Inflammatory macrophage (primary cell): ENCODE data around the gene MGME1.

Experiments
- DNase-seq, 2 donors: peaks; one replicate each; pipeline ENCODE4 v3.0.0-alpha.2; 2020 to 2022

MGME1 gene

DNA sequence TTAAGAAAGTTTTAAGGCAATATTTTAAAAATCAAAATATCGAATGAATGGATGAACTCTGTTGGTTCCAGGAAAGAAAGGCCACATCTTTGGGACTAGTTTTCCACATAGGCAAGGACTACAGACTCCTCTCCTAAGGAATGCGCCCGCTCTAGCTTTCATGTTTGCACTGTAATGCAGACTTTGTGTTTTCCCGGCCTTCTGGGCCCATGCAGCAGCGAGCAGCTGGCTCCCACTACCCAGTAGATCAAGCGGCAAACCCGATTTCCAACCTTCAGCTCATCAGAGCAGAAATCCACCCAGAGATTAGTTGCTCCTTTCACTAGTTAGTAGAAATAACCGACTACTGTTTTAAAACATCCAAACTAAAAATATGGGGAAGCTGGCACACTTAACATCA lies 61.2 kb downstream of the MGME1 start:
- no peak for DNase-seq

DNA sequence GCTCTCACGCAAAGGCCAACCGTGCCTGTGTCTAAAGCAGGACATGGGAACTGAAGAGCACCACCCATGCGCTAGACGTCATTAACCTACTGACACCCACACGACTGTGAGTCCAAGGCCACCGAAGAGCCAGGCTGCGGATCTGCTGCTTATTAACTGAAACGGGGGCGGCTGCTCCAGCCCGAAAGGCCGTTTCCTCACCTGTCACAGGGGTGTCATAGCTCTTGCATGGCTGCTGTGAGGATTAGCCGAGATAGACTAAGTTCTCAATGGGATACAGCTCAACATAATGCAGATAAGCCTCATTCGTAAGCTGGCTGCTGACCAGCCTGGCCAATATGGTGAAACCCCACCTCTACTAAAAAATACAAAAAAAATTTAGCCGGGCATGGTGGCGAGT lies 62.2 kb downstream of the MGME1 start:
- DNase-seq, result no peak

DNA sequence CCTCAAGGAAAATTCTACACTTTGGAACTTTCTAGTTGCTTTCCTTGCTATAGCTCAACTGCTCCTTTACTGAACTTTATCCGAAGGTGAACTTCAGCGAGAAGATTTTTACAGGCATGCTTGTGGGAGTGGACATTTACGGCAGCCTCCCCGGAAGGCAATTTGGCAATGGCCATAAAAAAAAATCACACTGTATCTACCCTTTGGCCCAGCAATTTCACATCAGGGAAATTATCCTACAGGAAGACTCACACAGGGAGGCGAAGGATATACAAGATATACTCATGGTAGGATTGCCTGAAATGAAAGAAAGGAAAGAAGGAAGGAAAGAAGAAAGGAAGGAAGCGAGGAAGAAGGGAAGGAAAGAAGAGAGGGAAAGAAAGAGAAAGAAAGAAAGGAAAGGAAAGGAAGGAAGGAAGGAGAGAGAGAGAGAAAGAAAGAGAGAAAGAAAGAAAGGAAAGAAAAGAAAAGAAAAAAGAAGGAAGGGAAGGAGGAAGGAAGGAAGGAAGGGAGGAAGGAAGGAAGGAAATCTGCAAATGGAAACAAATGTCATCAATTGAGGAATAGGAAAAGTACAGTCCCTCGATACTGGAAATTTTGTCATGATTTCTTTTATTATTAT lies 63.2 kb downstream of the MGME1 start:
- no peak for DNase-seq

DNA sequence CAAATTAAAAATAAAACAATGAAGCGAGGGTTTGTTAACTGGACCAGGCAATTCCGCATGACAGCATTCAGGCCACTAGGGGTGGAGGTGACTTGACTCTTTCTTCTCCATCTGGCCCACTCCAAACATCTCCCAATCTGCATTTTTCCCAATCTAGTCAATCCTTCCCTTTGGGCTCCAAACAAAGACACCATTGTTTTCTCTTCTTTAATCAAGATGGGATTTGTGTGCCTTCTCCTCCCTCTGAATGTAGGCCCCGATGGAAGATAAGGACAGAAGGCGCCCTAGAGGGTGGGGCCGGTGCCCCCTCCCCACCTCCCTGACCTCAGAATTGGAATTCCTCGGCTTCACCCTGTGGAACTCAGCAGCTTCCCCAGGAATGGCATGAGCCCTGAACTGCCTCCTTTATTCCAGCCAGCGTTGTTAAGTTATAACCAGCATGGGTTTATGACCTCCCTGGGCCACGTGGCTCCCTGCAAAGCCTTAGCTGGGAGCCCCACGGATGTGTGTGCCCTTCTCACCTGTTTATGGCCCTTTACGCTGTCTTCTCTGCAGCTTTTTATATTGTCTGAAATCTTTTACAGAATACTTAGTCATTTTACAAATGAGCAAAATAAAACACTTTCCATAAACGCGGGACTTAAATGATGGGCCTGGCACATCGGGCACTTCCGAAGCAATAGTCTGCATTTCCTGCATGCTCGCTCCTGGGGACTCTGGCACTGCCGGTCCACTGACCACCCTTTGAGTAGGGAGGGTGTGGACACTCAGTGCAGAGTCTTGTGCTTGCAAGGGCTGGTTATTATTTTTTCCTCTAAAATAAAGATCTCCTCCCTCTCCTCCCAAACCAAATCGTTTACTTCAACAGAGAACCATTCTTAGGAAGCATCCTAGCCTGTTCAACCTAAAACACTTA lies 64.4 kb downstream of the MGME1 start:
- no peak for DNase-seq

DNA sequence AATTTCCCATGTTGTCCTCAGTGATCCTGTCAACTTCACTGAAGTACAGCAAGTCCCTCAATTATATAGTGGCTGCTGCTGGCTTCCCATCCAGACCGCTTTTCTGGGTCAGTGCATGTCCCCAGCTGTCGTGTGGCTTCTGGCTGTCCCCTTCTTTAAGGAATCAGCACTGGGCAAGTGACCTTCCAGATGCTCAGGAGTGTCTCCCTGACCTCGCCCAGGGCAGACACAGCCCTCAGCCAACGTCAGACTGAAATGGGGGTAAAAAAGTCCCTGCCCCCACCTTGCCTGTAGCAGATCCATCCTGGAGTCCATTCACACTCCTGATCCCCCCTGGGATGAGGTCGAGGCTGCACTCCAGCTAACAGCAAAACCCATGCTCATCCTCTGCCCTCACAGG lies 65.2 kb downstream of the MGME1 start:
- no peak for DNase-seq

DNA sequence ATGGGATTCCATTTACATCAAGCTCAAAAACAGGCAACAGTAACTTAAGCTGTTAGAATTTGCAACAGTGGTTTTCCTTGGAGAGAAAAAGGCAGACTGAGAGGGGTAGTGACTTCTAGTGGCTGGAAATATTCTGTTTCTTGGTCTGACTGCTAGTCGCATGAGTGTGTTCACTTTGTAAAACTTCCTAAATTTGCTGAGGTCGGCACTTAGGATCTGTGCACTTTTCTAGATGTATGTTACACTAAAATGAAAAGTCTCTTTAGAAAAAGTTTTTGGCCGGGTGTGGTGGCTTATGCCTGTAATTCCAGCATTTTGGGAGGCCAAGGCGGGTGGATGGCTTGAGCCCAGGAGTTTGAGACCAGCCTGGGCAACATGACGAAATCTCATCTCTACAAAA lies 70.2 kb downstream of the MGME1 start:
- no peak for DNase-seq
